ENCODE measurements around the gene CREB3L4. TPM values are rescaled to one million over a fixed set of nuclear protein-coding genes. Genes with fewer than 3 reads are reported as not detected.

The CREB3L4 gene
- total RNA-seq, 1 experiment from 2014 or later = 9.0 TPM

GRCh38 chr1:153951801-153952200, 15.9 kb upstream of the CREB3L4 start:
- no peak overlapping the region for H3K4me3 Mint-ChIP-seq (ENCODE audit: unreplicated experiment)
- POLR2A ChIA-PET = no interaction called here
- H3K4me3 ChIP-seq (ENCODE audit: low read depth, low read length) = no peak overlapping the region

GRCh38 chr1:153953859-153954365, 13.8 kb upstream of the CREB3L4 start:
- peak in 1 of 2 experiments; percentile 47 for DNase-seq
- Histone ChIP-seq H3K36me3 (ENCODE audit: control insufficient read depth, insufficient read depth, low read length) (peaks cover 6% of the 10 kb centered on the region), H3K9me3 (no peaks in the 10 kb centered on the region), H3K4me1 (peaks cover 22% of the 10 kb centered on the region), H3K27me3 (replicated peaks; ENCODE audit: control insufficient read depth, insufficient read depth, low read length) (no peaks in the 10 kb centered on the region), H3K4me3 (ENCODE audit: low read depth, low read length) (no peak overlapping the region)
- no peaks in the 10 kb centered on the region for H3K9me3 Mint-ChIP-seq (ENCODE audit: unreplicated experiment)
- BruUV-seq (replicated peaks) = no TSS peak
- ChIA-PET CTCF (no interaction called here), POLR2A (interaction anchor here (1.4 kb wide), 1 partner anchor 24 kb away, joined by 4 read pairs; the partner anchor contains the start of gene JTB)
- H3K36me3 Mint-ChIP-seq (ENCODE audit: insufficient read depth, unreplicated experiment) = peaks cover 50% of the 10 kb centered on the region
- peak overlapping the region; percentile 21 for H3K27ac Mint-ChIP-seq (ENCODE audit: unreplicated experiment)
- TF ChIP-seq CTCF (IDR thresholded peaks at IDR 0.05; ENCODE audit: insufficient read depth in 1 of 2, low read depth in 1 of 2, low read length in 1 of 2, severe bottlenecking in 1 of 2, unreplicated experiment in 1 of 2) = no peak
- intact Hi-C loops (cut with micrococcal nuclease; ENCODE audit: unreplicated experiment) = no loop called here
- H3K4me1 Mint-ChIP-seq (ENCODE audit: low read depth, unreplicated experiment) = peaks cover 21% of the 10 kb centered on the region
- H3K27me3 Mint-ChIP-seq (ENCODE audit: insufficient read depth, unreplicated experiment) = no peaks in the 10 kb centered on the region
- peak overlapping the region; percentile 6 for H3K4me3 Mint-ChIP-seq (ENCODE audit: unreplicated experiment)

More at GRCh38 chr1:153951801-153952200, 15.9 kb upstream of the CREB3L4 start:
- no peak for DNase-seq
- no peaks in the 10 kb centered on the region for H3K9me3 ChIP-seq
- H3K9me3 Mint-ChIP-seq (ENCODE audit: unreplicated experiment) = no peaks in the 10 kb centered on the region
- CTCF ChIA-PET = no interaction called here
- TF ChIP-seq CTCF (IDR thresholded peaks at IDR 0.05; ENCODE audit: insufficient read depth in 1 of 2, low read depth in 1 of 2, low read length in 1 of 2, severe bottlenecking in 1 of 2, unreplicated experiment in 1 of 2) = no peak
- H3K27ac Mint-ChIP-seq (ENCODE audit: unreplicated experiment) = no peak overlapping the region
- intact Hi-C loops (cut with micrococcal nuclease; ENCODE audit: unreplicated experiment) = no loop called here
- peaks cover 19% of the 10 kb centered on the region for H3K4me1 Mint-ChIP-seq (ENCODE audit: low read depth, unreplicated experiment)
- H3K36me3 ChIP-seq (ENCODE audit: control insufficient read depth, insufficient read depth, low read length) = peaks cover 6% of the 10 kb centered on the region
- H3K27me3 Mint-ChIP-seq (ENCODE audit: insufficient read depth, unreplicated experiment) = no peaks in the 10 kb centered on the region
- peaks cover 51% of the 10 kb centered on the region for H3K36me3 Mint-ChIP-seq (ENCODE audit: insufficient read depth, unreplicated experiment)
- no TSS peak for BruUV-seq (replicated peaks)
- H3K4me1 ChIP-seq = peaks cover 20% of the 10 kb centered on the region
- no peaks in the 10 kb centered on the region for H3K27me3 ChIP-seq (replicated peaks; ENCODE audit: control insufficient read depth, insufficient read depth, low read length)

- intact Hi-C loops (cut with micrococcal nuclease; ENCODE audit: unreplicated experiment) = no loop called here
- H3K4me1 Mint-ChIP-seq (ENCODE audit: low read depth, unreplicated experiment) = peaks cover 21% of the 10 kb centered on the region
- Histone ChIP-seq H3K27me3 (replicated peaks; ENCODE audit: control insufficient read depth, insufficient read depth, low read length) (no peaks in the 10 kb centered on the region), H3K36me3 (ENCODE audit: control insufficient read depth, insufficient read depth, low read length) (peaks cover 6% of the 10 kb centered on the region), H3K4me3 (ENCODE audit: low read depth, low read length) (no peak overlapping the region), H3K4me1 (peaks cover 22% of the 10 kb centered on the region), H3K9me3 (no peaks in the 10 kb centered on the region)
- ChIA-PET POLR2A (no interaction called here), CTCF (no interaction called here)
- TF ChIP-seq CTCF (IDR thresholded peaks at IDR 0.05; ENCODE audit: insufficient read depth in 1 of 2, low read depth in 1 of 2, low read length in 1 of 2, severe bottlenecking in 1 of 2, unreplicated experiment in 1 of 2) = no peak
- H3K36me3 Mint-ChIP-seq (ENCODE audit: insufficient read depth, unreplicated experiment) = peaks cover 48% of the 10 kb centered on the region
- no peak overlapping the region for H3K27ac Mint-ChIP-seq (ENCODE audit: unreplicated experiment)
- no TSS peak for BruUV-seq (replicated peaks)
- H3K27me3 Mint-ChIP-seq (ENCODE audit: insufficient read depth, unreplicated experiment) = no peaks in the 10 kb centered on the region
- no peak overlapping the region for H3K4me3 Mint-ChIP-seq (ENCODE audit: unreplicated experiment)
- no peaks in the 10 kb centered on the region for H3K9me3 Mint-ChIP-seq (ENCODE audit: unreplicated experiment)
- no peak for DNase-seq
These were observed 12.9 kb upstream of the CREB3L4 start for GRCh38 chr1:153954826-153955225.
